Body of pancreas (tissue), 4 donors: ENCODE measurements around the gene OTUD3. TPM values are rescaled to one million over a fixed set of nuclear protein-coding genes. Genes with fewer than 3 reads are reported as not detected.

ENCODE experiments used
- ATAC-seq: fragments of 150-250 bp; one replicate; pipeline ENCODE4 v1.9.1; 2016
- DNase-seq, 4 donors: peaks; one replicate each; pipeline ENCODE4 v3.0.0-alpha.2; 2019
- H3K27ac ChIP-seq, 4 donors: fragments of 200-600 bp; sonication (generic); 1 replicate in 3 of 4; 2 replicates in 1 of 4; pipeline versions ENCODE4 v1.5.1 to v1.6.1; 2016 to 2019; ENCODE audit warnings: mild to moderate bottlenecking in 1 of 4, mixed read lengths in 1 of 4, moderate library complexity in 1 of 4
- H3K27me3 ChIP-seq, 2 donors: fragments of 200-600 bp; sonication (generic); one replicate each; pipeline ENCODE4 v1.6.0; 2016; ENCODE audit warnings: mild to moderate bottlenecking in 1 of 2
- H3K36me3 ChIP-seq, 2 donors: fragments of 200-600 bp; sonication (generic); replicated peaks in 1 of 2; 2 replicates each; pipeline ENCODE4 v1.5.1; 2016; ENCODE audit warnings: low read depth in 2 of 2; ENCODE audit not compliant: insufficient read depth in 1 of 2
- H3K4me1 ChIP-seq: fragments of 200-600 bp; sonication (generic); one replicate; pipeline ENCODE4 v1.6.0; 2016
- H3K4me3 ChIP-seq, 2 donors: fragments of 200-600 bp; sonication (generic); 1 replicate in 1 of 2; 2 replicates in 1 of 2; pipeline ENCODE4 v1.5.1; 2016 to 2019
- H3K9me3 ChIP-seq, 3 donors: fragments of 200-600 bp; sonication (generic); 1 replicate in 2 of 3; 2 replicates in 1 of 3; pipeline ENCODE4 v1.5.1; 2016
- POLR2A ChIP-seq, 3 donors: fragments of 450-650 bp; IDR thresholded peaks; one replicate each; pipeline ENCODE4 v1.6.1; 2016; ENCODE audit warnings: antibody characterized with exemption in 3 of 3, mild to moderate bottlenecking in 2 of 3
- WGBS, 2 donors: methylation state at CpG; one replicate each; pipeline ENCODE4 v1.1.5; 2017; 5-methylcytosine and 5-hydroxymethylcytosine counted together
- intact Hi-C: fragments of 100-400 bp; cut with DNase I; formaldehyde crosslinking; loops from one replicate; pipeline ENCODE4 v1.15.1; 2023
- total RNA-seq, 2 donors: library from RNA; depleted of rRNA; stranded (reverse); fragments of >200 nt; gene quantifications; one replicate each; pipeline ENCODE4 v1.1.0, GENCODE V29; 2016
- TF ChIP-seq, protein P1 (sequence below), 7 experiments: fragments of 450-650 bp in 4 of 7; fragments of 200-600 bp in 3 of 7; sonication (generic) in 3 of 7; IDR thresholded peaks; one replicate each; pipeline ENCODE4 v1.5.1; 2016 to 2019; ENCODE audit warnings: antibody characterized with exemption in 7 of 7

OTUD3 gene
- total RNA-seq, 2 donors from 2014 or later, result 3.6 to 4.9 TPM

DNA sequence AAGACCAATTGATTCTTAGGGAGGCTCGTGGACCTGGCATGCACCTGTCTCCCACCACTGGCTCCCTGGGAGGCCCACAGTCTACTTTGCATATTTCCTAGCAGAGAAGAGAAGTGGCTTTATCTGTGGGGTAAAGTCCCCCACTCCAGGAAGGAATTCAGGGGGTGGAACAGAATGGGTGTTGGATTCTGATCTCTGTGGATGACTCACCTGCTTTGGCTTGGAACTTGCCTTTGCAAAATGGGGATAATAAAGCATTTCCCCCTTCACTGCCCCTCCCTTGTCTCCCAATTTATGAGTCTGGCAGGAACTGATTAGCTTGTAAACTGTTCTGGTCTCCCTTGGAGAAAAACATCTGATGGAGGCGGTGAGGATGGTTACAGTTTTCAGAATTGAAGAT is 21.2 kb upstream of the OTUD3 start:
- H3K36me3 ChIP-seq, result no peaks in the 10 kb centered on the region
- no peaks in the 10 kb centered on the region for H3K9me3 ChIP-seq
- H3K27me3 ChIP-seq, result no peaks in the 10 kb centered on the region
- ATAC-seq, result peak; percentile 50
- TF ChIP-seq POLR2A (IDR thresholded peaks at IDR 0.05), result no peak
- TF ChIP-seq, protein P1, sequence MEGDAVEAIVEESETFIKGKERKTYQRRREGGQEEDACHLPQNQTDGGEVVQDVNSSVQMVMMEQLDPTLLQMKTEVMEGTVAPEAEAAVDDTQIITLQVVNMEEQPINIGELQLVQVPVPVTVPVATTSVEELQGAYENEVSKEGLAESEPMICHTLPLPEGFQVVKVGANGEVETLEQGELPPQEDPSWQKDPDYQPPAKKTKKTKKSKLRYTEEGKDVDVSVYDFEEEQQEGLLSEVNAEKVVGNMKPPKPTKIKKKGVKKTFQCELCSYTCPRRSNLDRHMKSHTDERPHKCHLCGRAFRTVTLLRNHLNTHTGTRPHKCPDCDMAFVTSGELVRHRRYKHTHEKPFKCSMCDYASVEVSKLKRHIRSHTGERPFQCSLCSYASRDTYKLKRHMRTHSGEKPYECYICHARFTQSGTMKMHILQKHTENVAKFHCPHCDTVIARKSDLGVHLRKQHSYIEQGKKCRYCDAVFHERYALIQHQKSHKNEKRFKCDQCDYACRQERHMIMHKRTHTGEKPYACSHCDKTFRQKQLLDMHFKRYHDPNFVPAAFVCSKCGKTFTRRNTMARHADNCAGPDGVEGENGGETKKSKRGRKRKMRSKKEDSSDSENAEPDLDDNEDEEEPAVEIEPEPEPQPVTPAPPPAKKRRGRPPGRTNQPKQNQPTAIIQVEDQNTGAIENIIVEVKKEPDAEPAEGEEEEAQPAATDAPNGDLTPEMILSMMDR (IDR thresholded peaks at IDR 0.05), result no peak
- no peaks in the 10 kb centered on the region for H3K4me1 ChIP-seq
- DNase-seq, result peak in 1 of 4 donors; percentile 6
- intact Hi-C loops, result loop anchor here (10.0 kb wide), 1 partner anchor 96 kb away; no protein-coding TSS in a partner anchor
- WGBS, 2 donors, result 62 to 74% methylated on average over 2 of the region's 2 CpGs
- H3K27ac ChIP-seq, result peak overlapping the region in 1 of 4 donors; percentile 7
- no peak overlapping the region for H3K4me3 ChIP-seq

DNA sequence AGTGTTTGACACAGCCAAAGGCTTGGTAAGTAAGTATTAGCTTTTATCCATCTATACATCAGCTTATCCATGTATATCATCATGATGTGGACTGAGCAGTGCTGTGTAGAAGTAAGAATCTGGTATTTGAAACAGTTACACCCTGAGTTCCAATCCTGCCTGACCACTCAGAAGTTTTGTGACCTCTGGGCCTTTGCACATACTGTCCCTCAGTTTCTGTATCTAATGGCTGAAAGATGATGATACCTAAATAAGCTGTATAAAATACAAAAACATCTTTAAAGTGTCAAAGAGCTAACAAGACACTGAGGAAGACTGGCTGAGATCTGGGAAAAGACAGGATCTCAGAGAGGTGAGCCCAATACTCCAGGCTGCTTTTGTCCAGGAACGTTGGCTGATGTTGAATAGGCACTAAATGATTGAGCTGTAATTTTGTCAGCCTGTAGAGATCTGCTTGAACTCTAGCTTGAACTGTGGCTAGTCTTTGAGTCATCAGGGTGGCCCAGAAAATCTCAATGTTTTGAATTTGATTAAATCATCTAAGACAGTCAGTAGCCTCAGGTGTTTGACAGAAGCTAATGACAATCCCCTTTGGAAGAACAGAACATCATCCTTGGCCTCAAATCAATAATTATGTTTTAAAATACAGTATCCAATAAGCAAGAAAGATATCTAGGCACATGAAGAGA is 20.2 kb upstream of the OTUD3 start:
- H3K27me3 ChIP-seq, result no peaks in the 10 kb centered on the region
- no peaks in the 10 kb centered on the region for H3K4me1 ChIP-seq
- H3K9me3 ChIP-seq, result no peaks in the 10 kb centered on the region
- H3K36me3 ChIP-seq, result no peaks in the 10 kb centered on the region
- H3K27ac ChIP-seq, result no peak overlapping the region
- DNase-seq, result no peak
- intact Hi-C loops, result loop anchor here (10.0 kb wide), 1 partner anchor 97 kb away; no protein-coding TSS in a partner anchor
- 83 to 87% methylated on average over 1 of the region's 1 CpG for WGBS, 2 donors
- no peak for TF ChIP-seq POLR2A (IDR thresholded peaks at IDR 0.05)
- TF ChIP-seq, protein P1 (IDR thresholded peaks at IDR 0.05), result no peak
- ATAC-seq, result no peak
- H3K4me3 ChIP-seq, result no peak overlapping the region

DNA sequence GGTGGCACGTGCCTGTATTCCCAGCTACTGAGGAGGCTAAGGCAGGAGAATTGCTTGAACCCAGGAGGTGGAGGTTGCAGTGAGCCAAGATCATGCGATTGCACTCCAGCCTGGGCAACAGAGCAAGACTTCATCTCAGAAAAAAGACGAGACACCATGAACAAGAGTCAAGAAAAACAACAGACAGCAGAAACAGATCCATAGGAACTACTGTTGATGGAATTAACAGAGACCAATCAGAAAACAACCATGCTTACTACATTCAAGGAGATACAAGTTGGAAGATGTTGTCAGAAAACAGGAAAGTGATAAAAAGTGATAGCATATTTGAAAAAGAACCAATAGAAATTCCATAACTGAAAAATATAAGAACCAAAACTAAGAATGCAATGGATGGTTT is 19.3 kb upstream of the OTUD3 start:
- Histone ChIP-seq H3K4me1 (no peaks in the 10 kb centered on the region), H3K9me3 (no peaks in the 10 kb centered on the region), H3K4me3 (no peak overlapping the region), H3K27ac (no peak overlapping the region), H3K36me3 (no peaks in the 10 kb centered on the region), H3K27me3 (no peaks in the 10 kb centered on the region)
- intact Hi-C loops, result loop anchor here (10.0 kb wide), 1 partner anchor 98 kb away; no protein-coding TSS in a partner anchor
- TF ChIP-seq, protein P1 (IDR thresholded peaks at IDR 0.05), result no peak
- no peak for TF ChIP-seq POLR2A (IDR thresholded peaks at IDR 0.05)
- ATAC-seq (no peak), DNase-seq (no peak)
- 74 to 87% methylated on average over 3 of the region's 3 CpGs for WGBS, 2 donors

DNA sequence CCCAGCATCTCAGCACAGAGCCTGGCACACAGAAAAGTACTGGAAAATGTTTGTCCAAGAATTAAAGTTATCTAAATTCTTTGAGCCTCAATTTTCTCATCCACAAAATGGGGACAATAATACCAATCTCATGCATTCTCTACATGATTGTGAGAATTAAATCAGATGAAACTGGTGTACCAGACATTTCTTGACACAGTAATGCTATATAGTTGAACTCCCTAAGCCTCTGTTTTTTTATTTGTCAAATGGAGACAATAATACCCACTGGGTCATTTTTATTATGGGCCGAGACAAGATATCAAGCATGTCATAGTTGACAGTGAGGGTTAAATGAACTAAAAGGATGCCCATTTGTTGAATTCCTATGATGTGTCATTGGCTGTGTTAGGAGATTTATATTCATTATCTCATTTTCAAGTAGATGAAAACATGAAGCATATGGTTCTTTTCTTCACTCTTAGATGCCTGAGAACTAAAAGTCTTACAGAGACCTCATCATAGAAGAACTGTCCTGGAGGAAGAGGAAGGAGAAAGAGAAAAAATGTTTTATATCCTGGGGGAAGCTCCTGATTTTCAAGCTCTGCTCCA is 17.5 kb upstream of the OTUD3 start:
- Histone ChIP-seq H3K9me3 (no peaks in the 10 kb centered on the region), H3K4me1 (no peaks in the 10 kb centered on the region), H3K4me3 (no peak overlapping the region), H3K27ac (no peak overlapping the region), H3K36me3 (no peaks in the 10 kb centered on the region), H3K27me3 (no peaks in the 10 kb centered on the region)
- ATAC-seq (no peak), DNase-seq (no peak)
- WGBS, 2 donors, result 78 to 81% methylated on average over 1 of the region's 1 CpG
- TF ChIP-seq, protein P1 (IDR thresholded peaks at IDR 0.05), result no peak
- TF ChIP-seq POLR2A (IDR thresholded peaks at IDR 0.05), result no peak
- intact Hi-C loops, result loop anchor here (10.0 kb wide), 1 partner anchor 100 kb away; no protein-coding TSS in a partner anchor
